PC-3 (cell line): ENCODE results near the gene PPARGC1A.

Experiments
- EZH2 ChIP-seq: fragments of 300-600 bp; sonication (generic); IDR thresholded peaks from one replicate; pipeline ENCODE4 v1.6.1; 2017; ENCODE audit warnings: antibody characterized with exemption, mild to moderate bottlenecking, low read length; ENCODE audit not compliant: unreplicated experiment
- TF ChIP-seq, protein P1 (sequence below): fragments of 300-600 bp; sonication (generic); conservative IDR thresholded peaks from 2 replicates; pipeline ENCODE4 v1.5.1; 2017; ENCODE audit warnings: antibody characterized with exemption, low read depth, mild to moderate bottlenecking, low read length

GRCh38 chr4:23822181-23822580, 67.7 kb downstream of the PPARGC1A start:
- TF ChIP-seq, protein P1, sequence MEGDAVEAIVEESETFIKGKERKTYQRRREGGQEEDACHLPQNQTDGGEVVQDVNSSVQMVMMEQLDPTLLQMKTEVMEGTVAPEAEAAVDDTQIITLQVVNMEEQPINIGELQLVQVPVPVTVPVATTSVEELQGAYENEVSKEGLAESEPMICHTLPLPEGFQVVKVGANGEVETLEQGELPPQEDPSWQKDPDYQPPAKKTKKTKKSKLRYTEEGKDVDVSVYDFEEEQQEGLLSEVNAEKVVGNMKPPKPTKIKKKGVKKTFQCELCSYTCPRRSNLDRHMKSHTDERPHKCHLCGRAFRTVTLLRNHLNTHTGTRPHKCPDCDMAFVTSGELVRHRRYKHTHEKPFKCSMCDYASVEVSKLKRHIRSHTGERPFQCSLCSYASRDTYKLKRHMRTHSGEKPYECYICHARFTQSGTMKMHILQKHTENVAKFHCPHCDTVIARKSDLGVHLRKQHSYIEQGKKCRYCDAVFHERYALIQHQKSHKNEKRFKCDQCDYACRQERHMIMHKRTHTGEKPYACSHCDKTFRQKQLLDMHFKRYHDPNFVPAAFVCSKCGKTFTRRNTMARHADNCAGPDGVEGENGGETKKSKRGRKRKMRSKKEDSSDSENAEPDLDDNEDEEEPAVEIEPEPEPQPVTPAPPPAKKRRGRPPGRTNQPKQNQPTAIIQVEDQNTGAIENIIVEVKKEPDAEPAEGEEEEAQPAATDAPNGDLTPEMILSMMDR = no peak
- TF ChIP-seq EZH2 = no peak
